ENCODE measurements around the gene STRADB.
A peak's percentile ranks its signal among the peaks of the same experiment; 100 is the strongest.

STRADB gene

DNA sequence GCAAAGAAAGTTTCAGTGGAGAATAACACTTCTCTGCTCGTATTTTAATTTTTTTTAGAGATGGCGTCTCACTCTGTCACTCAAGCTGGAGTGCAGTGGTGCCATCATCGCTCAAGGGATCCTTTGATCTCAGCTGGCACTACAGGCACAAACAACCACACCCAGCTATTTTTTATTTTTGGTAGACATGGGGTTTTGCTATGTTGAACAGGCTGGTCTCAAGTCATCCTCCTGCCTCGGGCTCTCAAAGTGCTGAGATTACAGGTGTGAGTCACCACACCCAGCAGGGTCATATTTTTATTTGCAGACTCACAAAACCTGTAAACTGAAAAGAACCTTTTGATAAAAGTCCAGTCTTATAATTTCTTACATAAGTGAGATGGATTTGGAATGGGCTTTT, 2.8 kb upstream of the STRADB start:
- Histone ChIP-seq H3K9me3 (ENCODE audit: insufficient read depth, low read depth, low read length) (no peaks in the 10 kb centered on the region), H3K9ac (ENCODE audit: low read depth, low read length) (no peak overlapping the region), H3K27ac (ENCODE audit: low read depth, low read length) (no peak overlapping the region), H3K36me3 (ENCODE audit: insufficient read depth, low read length) (0 out of 2 replicates have a peak, but pooled peaks cover 4% of the 10 kb centered on the region), H3K27me3 (ENCODE audit: insufficient read depth, low read length) (no peaks in the 10 kb centered on the region), H3K4me1 (ENCODE audit: insufficient read depth, low read length) (peaks cover 5% of the 10 kb centered on the region; the same call in 1 of the 2 replicates), H3K4me3 (ENCODE audit: low read length) (no peak overlapping the region)
- WGBS = 94% methylated on average over 4 of the region's 4 CpGs

DNA sequence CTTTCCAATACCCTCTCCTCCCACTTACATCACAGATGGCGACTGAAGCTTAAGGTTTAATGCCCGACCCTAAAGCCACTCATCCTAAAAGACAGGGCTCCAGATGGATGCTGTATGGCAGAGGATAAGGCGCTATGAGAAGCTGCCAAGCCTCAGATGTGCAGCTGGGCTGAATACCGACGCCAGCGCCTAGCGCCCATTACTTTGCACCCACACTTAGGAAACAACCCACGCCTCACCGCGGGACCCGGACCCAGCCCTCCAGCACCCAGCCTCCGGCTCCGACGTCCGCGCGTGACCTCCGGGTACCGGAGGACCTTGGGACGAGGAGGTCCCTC, 617 bp upstream of the STRADB start:
- Histone ChIP-seq H3K9ac (ENCODE audit: low read depth, low read length) (peak overlapping the region; percentile 80), H3K4me3 (ENCODE audit: low read length) (peak overlapping the region; percentile 99), H3K36me3 (ENCODE audit: insufficient read depth, low read length) (0 out of 2 replicates have a peak, but pooled peaks cover 4% of the 10 kb centered on the region), H3K4me1 (ENCODE audit: insufficient read depth, low read length) (peaks cover 5% of the 10 kb centered on the region; the same call in 1 of the 2 replicates), H3K9me3 (ENCODE audit: insufficient read depth, low read depth, low read length) (no peaks in the 10 kb centered on the region), H3K27me3 (ENCODE audit: insufficient read depth, low read length) (no peaks in the 10 kb centered on the region), H3K27ac (ENCODE audit: low read depth, low read length) (peak overlapping the region; percentile 76)
- 0% methylated on average over 20 of the region's 20 CpGs for WGBS

GRCh38 chr2:201452058-201452921, 750 bp downstream of the STRADB start:
- Histone ChIP-seq H3K9me3 (ENCODE audit: insufficient read depth, low read depth, low read length) (no peaks in the 10 kb centered on the region), H3K4me1 (ENCODE audit: insufficient read depth, low read length) (peaks cover 5% of the 10 kb centered on the region; the same call in 1 of the 2 replicates), H3K9ac (ENCODE audit: low read depth, low read length) (peak overlapping the region; percentile 78), H3K4me3 (ENCODE audit: low read length) (peak overlapping the region; percentile 99), H3K36me3 (ENCODE audit: insufficient read depth, low read length) (0 out of 2 replicates have a peak, but pooled peaks cover 4% of the 10 kb centered on the region), H3K27me3 (ENCODE audit: insufficient read depth, low read length) (no peaks in the 10 kb centered on the region), H3K27ac (ENCODE audit: low read depth, low read length) (peak overlapping the region; percentile 59)
- WGBS = 11% methylated on average over 49 of the region's 49 CpGs

DNA sequence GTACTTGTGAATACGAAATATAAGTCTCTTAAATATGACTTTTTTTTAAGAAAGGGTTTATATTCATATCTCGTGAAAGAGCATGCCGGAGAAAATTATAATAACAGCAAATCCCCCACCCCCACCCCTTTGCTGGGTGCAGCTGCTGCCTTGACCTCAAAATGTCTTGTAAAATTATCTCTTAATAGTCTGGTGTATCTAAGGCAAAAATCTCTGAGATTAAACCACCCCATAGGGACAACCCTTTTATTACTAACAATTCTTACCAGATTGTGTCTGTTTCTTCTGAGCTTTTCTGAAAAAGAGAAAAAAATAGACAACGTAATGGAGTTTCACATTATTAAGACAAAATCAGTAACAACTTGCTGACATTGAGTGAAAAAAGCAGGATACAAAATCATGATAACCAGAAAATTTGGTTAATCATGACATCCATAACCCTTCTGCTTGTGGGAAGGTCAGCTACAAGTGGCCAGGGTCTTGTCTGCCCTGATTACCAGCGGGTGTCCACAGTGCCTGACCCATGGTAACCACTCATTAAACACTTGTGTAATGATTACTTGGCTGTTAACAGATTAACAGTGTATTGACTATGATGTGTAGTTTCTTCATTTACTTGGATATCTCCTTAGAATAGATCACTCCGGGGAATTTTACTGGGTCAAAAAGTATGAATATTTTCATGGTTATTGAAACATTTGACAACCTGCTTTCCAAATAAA, 1.5 kb downstream of the STRADB start:
- WGBS = 90% methylated on average over 3 of the region's 6 CpGs
- Histone ChIP-seq H3K4me1 (ENCODE audit: insufficient read depth, low read length) (peaks cover 5% of the 10 kb centered on the region; the same call in 1 of the 2 replicates), H3K9me3 (ENCODE audit: insufficient read depth, low read depth, low read length) (no peaks in the 10 kb centered on the region), H3K4me3 (ENCODE audit: low read length) (peak overlapping the region; percentile 99), H3K36me3 (ENCODE audit: insufficient read depth, low read length) (0 out of 2 replicates have a peak, but pooled peaks cover 4% of the 10 kb centered on the region), H3K9ac (ENCODE audit: low read depth, low read length) (0 out of 2 replicates have a peak overlapping the region, but pooled peaks have one; percentile 78), H3K27me3 (ENCODE audit: insufficient read depth, low read length) (no peaks in the 10 kb centered on the region), H3K27ac (ENCODE audit: low read depth, low read length) (no peak overlapping the region)

DNA sequence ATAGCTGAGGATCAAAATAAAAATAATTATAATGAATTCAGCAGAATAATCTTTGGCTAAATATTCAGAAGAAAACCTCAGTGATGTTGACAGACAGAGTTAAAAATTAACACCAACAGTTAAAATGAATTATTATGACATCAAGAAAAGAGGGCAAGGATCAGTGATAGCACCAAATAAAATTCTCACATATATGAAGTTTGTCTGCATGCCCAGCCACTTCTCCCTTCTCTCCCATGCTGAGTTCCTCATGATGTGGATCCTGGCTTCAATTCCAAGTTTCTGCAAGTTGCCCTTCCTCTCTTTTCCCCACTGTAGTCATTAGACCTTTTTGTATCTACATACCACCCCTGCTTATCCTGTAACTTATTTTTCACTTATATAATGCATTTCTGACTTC, 6.8 kb downstream of the STRADB start:
- Histone ChIP-seq H3K36me3 (ENCODE audit: insufficient read depth, low read length) (peaks cover 8% of the 10 kb centered on the region; the same call in 1 of the 2 replicates), H3K9me3 (ENCODE audit: insufficient read depth, low read depth, low read length) (no peaks in the 10 kb centered on the region), H3K27me3 (ENCODE audit: insufficient read depth, low read length) (no peaks in the 10 kb centered on the region), H3K4me1 (ENCODE audit: insufficient read depth, low read length) (no peaks in the 10 kb centered on the region), H3K9ac (ENCODE audit: low read depth, low read length) (no peak overlapping the region), H3K27ac (ENCODE audit: low read depth, low read length) (no peak overlapping the region), H3K4me3 (ENCODE audit: low read length) (no peak overlapping the region)

DNA sequence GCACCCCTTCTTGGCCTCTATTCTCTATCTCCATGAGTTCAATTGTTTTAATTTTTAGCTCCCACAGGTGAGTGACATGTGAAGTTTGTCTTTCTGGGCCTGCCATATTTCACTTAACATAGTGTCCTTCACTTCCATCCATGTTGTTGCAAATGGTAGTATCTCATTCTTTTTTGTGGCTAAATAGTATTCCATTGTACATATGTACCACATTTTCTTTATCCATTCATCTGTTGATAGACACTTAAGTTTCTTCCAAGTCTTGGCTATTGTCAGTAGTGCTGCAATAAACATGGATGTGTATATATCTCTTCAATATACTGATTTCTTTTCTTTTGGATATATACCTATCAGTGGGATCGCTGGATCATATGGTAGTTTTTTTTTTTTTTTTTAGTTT, 9.0 kb downstream of the STRADB start:
- Histone ChIP-seq H3K27ac (ENCODE audit: low read depth, low read length) (no peak overlapping the region), H3K9ac (ENCODE audit: low read depth, low read length) (no peak overlapping the region), H3K4me3 (ENCODE audit: low read length) (no peak overlapping the region), H3K4me1 (ENCODE audit: insufficient read depth, low read length) (no peaks in the 10 kb centered on the region), H3K27me3 (ENCODE audit: insufficient read depth, low read length) (no peaks in the 10 kb centered on the region), H3K9me3 (ENCODE audit: insufficient read depth, low read depth, low read length) (no peaks in the 10 kb centered on the region), H3K36me3 (ENCODE audit: insufficient read depth, low read length) (peaks cover 12% of the 10 kb centered on the region; the same call in 1 of the 2 replicates)
- no CpG with 5 or more reads among the region's 1 CpG for WGBS

GRCh38 chr2:201464547-201464946, 13.0 kb downstream of the STRADB start:
- 95% methylated on average over 1 of the region's 1 CpG for WGBS
- Histone ChIP-seq H3K27ac (ENCODE audit: low read depth, low read length) (no peak overlapping the region), H3K4me1 (ENCODE audit: insufficient read depth, low read length) (no peaks in the 10 kb centered on the region), H3K9ac (ENCODE audit: low read depth, low read length) (no peak overlapping the region), H3K27me3 (ENCODE audit: insufficient read depth, low read length) (no peaks in the 10 kb centered on the region), H3K4me3 (ENCODE audit: low read length) (no peak overlapping the region), H3K36me3 (ENCODE audit: insufficient read depth, low read length) (peaks cover 12% of the 10 kb centered on the region; the same call in 1 of the 2 replicates), H3K9me3 (ENCODE audit: insufficient read depth, low read depth, low read length) (no peaks in the 10 kb centered on the region)

- H3K9ac ChIP-seq (ENCODE audit: low read depth, low read length) = no peak overlapping the region
- no peak overlapping the region for H3K27ac ChIP-seq (ENCODE audit: low read depth, low read length)
- H3K9me3 ChIP-seq (ENCODE audit: insufficient read depth, low read depth, low read length) = no peaks in the 10 kb centered on the region
- peaks cover 2% of the 10 kb centered on the region; the same call in 1 of the 2 replicates for H3K4me1 ChIP-seq (ENCODE audit: insufficient read depth, low read length)
- 88% methylated on average over 2 of the region's 2 CpGs for WGBS
- H3K36me3 ChIP-seq (ENCODE audit: insufficient read depth, low read length) = peaks cover 13% of the 10 kb centered on the region
- no peak overlapping the region for H3K4me3 ChIP-seq (ENCODE audit: low read length)
- no peaks in the 10 kb centered on the region for H3K27me3 ChIP-seq (ENCODE audit: insufficient read depth, low read length)
Measured at GRCh38 chr2:201465524-201465971, 14.0 kb downstream of the STRADB start.

- Histone ChIP-seq H3K27ac (ENCODE audit: low read depth, low read length) (no peak overlapping the region), H3K9me3 (ENCODE audit: insufficient read depth, low read depth, low read length) (no peaks in the 10 kb centered on the region), H3K27me3 (ENCODE audit: insufficient read depth, low read length) (no peaks in the 10 kb centered on the region), H3K36me3 (ENCODE audit: insufficient read depth, low read length) (peaks cover 13% of the 10 kb centered on the region), H3K4me3 (ENCODE audit: low read length) (no peak overlapping the region), H3K9ac (ENCODE audit: low read depth, low read length) (no peak overlapping the region), H3K4me1 (ENCODE audit: insufficient read depth, low read length) (peaks cover 8% of the 10 kb centered on the region; the same call in 1 of the 2 replicates)
- WGBS = 98% methylated on average over 2 of the region's 3 CpGs
Measured at GRCh38 chr2:201466050-201466675, 14.6 kb downstream of the STRADB start.

DNA sequence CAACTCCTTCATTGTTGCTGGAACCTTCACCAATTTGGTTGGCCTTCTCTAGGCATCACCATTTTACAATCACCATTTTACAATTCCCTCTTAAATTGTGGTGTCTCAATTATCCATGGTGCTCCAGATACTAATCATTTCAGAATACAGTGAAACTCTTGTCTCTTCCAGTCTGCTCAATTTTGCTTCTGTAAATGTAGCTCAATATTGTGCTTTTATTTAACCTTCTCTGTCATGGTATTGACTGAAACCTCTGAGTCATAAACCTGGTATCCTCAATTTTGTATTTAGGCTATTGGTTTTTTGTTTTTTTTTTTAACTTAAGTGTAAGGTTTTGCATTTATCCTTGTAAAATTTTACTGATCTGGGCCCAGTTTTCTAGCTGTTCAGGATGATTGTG, 16.1 kb downstream of the STRADB start:
- no peak overlapping the region for H3K9ac ChIP-seq (ENCODE audit: low read depth, low read length)

More for the DNA sequence above, 16.1 kb downstream of the STRADB start:
- Histone ChIP-seq H3K27me3 (ENCODE audit: insufficient read depth, low read length) (no peaks in the 10 kb centered on the region), H3K9me3 (ENCODE audit: insufficient read depth, low read depth, low read length) (no peaks in the 10 kb centered on the region), H3K4me1 (ENCODE audit: insufficient read depth, low read length) (peaks cover 8% of the 10 kb centered on the region; the same call in 1 of the 2 replicates), H3K4me3 (ENCODE audit: low read length) (no peak overlapping the region), H3K27ac (ENCODE audit: low read depth, low read length) (no peak overlapping the region), H3K36me3 (ENCODE audit: insufficient read depth, low read length) (peaks cover 12% of the 10 kb centered on the region)
